H9 (cell line): ENCODE data around the gene IL1A. TPM values are rescaled to one million over a fixed set of nuclear protein-coding genes. Genes with fewer than 3 reads are reported as not detected.

ENCODE experiments used
- DNase-seq: peaks from one replicate; pipeline ENCODE4 v3.0.0-alpha.2; 2017
- H2AFZ ChIP-seq: one replicate; pipeline ENCODE4 v1.6.1; 2013; ENCODE audit warnings: mild to moderate bottlenecking, low read length, control low read depth, moderate library complexity
- H2AK5ac ChIP-seq: 2 replicates; pipeline ENCODE4 v1.6.1; 2013; ENCODE audit warnings: low read length, control low read depth, mixed read lengths; ENCODE audit not compliant: insufficient read length
- H2BK120ac ChIP-seq: one replicate; pipeline ENCODE4 v1.6.1; 2013; ENCODE audit warnings: low read depth, mild to moderate bottlenecking, low read length, control low read depth, inconsistent platforms; ENCODE audit not compliant: poor library complexity, severe bottlenecking
- H2BK12ac ChIP-seq: 2 replicates; pipeline ENCODE4 v1.6.1; 2013; ENCODE audit warnings: low read length, control low read depth, mixed read lengths, low read depth; ENCODE audit not compliant: insufficient read length
- H2BK15ac ChIP-seq: 2 replicates; pipeline ENCODE4 v1.6.1; 2013; ENCODE audit warnings: low read depth, low read length, control low read depth
- H2BK20ac ChIP-seq: one replicate; pipeline ENCODE4 v1.6.1; 2013; ENCODE audit warnings: low read depth, mild to moderate bottlenecking, low read length, control low read depth, inconsistent platforms; ENCODE audit not compliant: poor library complexity, severe bottlenecking
- H2BK5ac ChIP-seq: 2 replicates; pipeline ENCODE4 v1.6.1; 2013; ENCODE audit warnings: low read length, control low read depth, mixed read lengths; ENCODE audit not compliant: insufficient read length
- H3K14ac ChIP-seq: 2 replicates; pipeline ENCODE4 v1.6.1; 2013; ENCODE audit warnings: low read length, control low read depth; ENCODE audit not compliant: insufficient read depth
- H3K18ac ChIP-seq: 2 replicates; pipeline ENCODE4 v1.6.1; 2013; ENCODE audit warnings: low read depth, mild to moderate bottlenecking, mixed read lengths, low read length, control low read depth; ENCODE audit not compliant: insufficient read length
- H3K23ac ChIP-seq: 2 replicates; pipeline ENCODE4 v1.6.1; 2013; ENCODE audit warnings: low read length, control low read depth, mixed read lengths, low read depth; ENCODE audit not compliant: insufficient read length
- H3K23me2 ChIP-seq: 2 replicates; pipeline ENCODE4 v1.6.1; 2013; ENCODE audit warnings: low read depth, mild to moderate bottlenecking, mixed read lengths, low read length, control low read depth; ENCODE audit not compliant: insufficient read length, poor library complexity, severe bottlenecking
- H3K27ac ChIP-seq: 2 replicates; pipeline ENCODE4 v1.5.1; 2013; ENCODE audit warnings: low read length, control low read depth, mixed read lengths, low read depth; ENCODE audit not compliant: insufficient read length
- H3K27me3 ChIP-seq: 2 replicates; pipeline ENCODE4 v1.6.1; 2013; ENCODE audit warnings: low read length, control low read depth, inconsistent platforms; ENCODE audit not compliant: insufficient read depth
- H3K4ac ChIP-seq: 2 replicates; pipeline ENCODE4 v1.6.1; 2013; ENCODE audit warnings: low read depth, mild to moderate bottlenecking, control low read depth, inconsistent platforms, low read length, moderate library complexity
- H3K4me1 ChIP-seq: 2 replicates; pipeline ENCODE4 v1.6.1; 2013; ENCODE audit warnings: low read length, control low read depth, inconsistent platforms; ENCODE audit not compliant: insufficient read depth
- H3K4me2 ChIP-seq: 2 replicates; pipeline ENCODE4 v1.6.1; 2013; ENCODE audit warnings: low read length, control low read depth, mixed read lengths; ENCODE audit not compliant: insufficient read length, insufficient read depth
- H3K56ac ChIP-seq: 2 replicates; pipeline ENCODE4 v1.6.1; 2013; ENCODE audit warnings: low read depth, mild to moderate bottlenecking, mixed read lengths, low read length, control low read depth; ENCODE audit not compliant: insufficient read length
- H3K79me1 ChIP-seq: 2 replicates; pipeline ENCODE4 v1.6.1; 2013; ENCODE audit warnings: low read depth, mild to moderate bottlenecking, moderate library complexity, low read length, control low read depth, inconsistent platforms; ENCODE audit not compliant: insufficient read depth, poor library complexity, severe bottlenecking
- H3K79me2 ChIP-seq: 2 replicates; pipeline ENCODE4 v1.6.1; 2013; ENCODE audit warnings: low read length, control low read depth, inconsistent platforms; ENCODE audit not compliant: insufficient read depth
- H3K9ac ChIP-seq: 2 replicates; pipeline ENCODE4 v1.6.1; 2013; ENCODE audit warnings: low read length, control low read depth, mixed read lengths; ENCODE audit not compliant: insufficient read length; ENCODE audit errors: extremely low read depth
- H3K9me3 ChIP-seq: one replicate; pipeline ENCODE4 v1.6.1; 2013; ENCODE audit warnings: low read depth, low read length, inconsistent platforms; ENCODE audit not compliant: control insufficient read depth
- H3T11ph ChIP-seq: one replicate; pipeline ENCODE4 v1.6.1; 2013; ENCODE audit warnings: mild to moderate bottlenecking, low read length, control low read depth, inconsistent platforms
- H4K20me1 ChIP-seq: one replicate; pipeline ENCODE4 v1.6.1; 2013; ENCODE audit not compliant: control insufficient read depth, insufficient read length, insufficient read depth
- H4K5ac ChIP-seq: 2 replicates; pipeline ENCODE4 v1.6.1; 2013; ENCODE audit warnings: low read depth, mild to moderate bottlenecking, mixed read lengths, low read length, control low read depth; ENCODE audit not compliant: insufficient read length
- H4K8ac ChIP-seq: replicated peaks from 2 replicates; pipeline ENCODE4 v1.6.1; 2013; ENCODE audit warnings: low read length, control low read depth, mixed read lengths, low read depth; ENCODE audit not compliant: insufficient read length
- H4K91ac ChIP-seq: 2 replicates; pipeline ENCODE4 v1.6.1; 2013; ENCODE audit warnings: low read depth, mild to moderate bottlenecking, moderate library complexity, mixed read lengths, low read length, control low read depth; ENCODE audit not compliant: insufficient read length
- H3K27ac Mint-ChIP-seq, 3 experiments: 2 replicates in 2 of 3; 3 replicates in 1 of 3; pipeline ENCODE4 v1.8.0; 2020 to 2021; ENCODE audit warnings: mixed read lengths in 3 of 3, mild to moderate bottlenecking in 1 of 3, moderate library complexity in 1 of 3
- H3K27me3 Mint-ChIP-seq: 2 replicates; pipeline ENCODE4 v1.8.0; 2021; ENCODE audit warnings: low read depth, mild to moderate bottlenecking, moderate library complexity, mixed read lengths
- H3K36me3 Mint-ChIP-seq, 3 experiments: 2 replicates in 2 of 3; 3 replicates in 1 of 3; pipeline ENCODE4 v1.8.0; 2020 to 2021; ENCODE audit warnings: low read depth in 3 of 3, mixed read lengths in 3 of 3; ENCODE audit not compliant: insufficient read depth in 1 of 3
- H3K4me1 Mint-ChIP-seq, 2 experiments: 2 replicates each; pipeline ENCODE4 v1.8.0; 2020; ENCODE audit warnings: mixed read lengths in 2 of 2
- H3K4me3 Mint-ChIP-seq, 2 experiments: 2 replicates in 1 of 2; 3 replicates in 1 of 2; pipeline ENCODE4 v1.8.0; 2020 to 2021; ENCODE audit warnings: mild to moderate bottlenecking in 2 of 2, mixed read lengths in 2 of 2, moderate library complexity in 1 of 2
- H3K9me3 Mint-ChIP-seq, 2 experiments: 2 replicates in 1 of 2; 3 replicates in 1 of 2; pipeline ENCODE4 v1.8.0; 2020; ENCODE audit warnings: mild to moderate bottlenecking in 2 of 2, mixed read lengths in 2 of 2, moderate library complexity in 1 of 2
- CTCF ChIP-seq: fragments of 200-600 bp; sonication (generic); conservative IDR thresholded peaks from 3 replicates; pipeline ENCODE4 v1.8.0; 2021; ENCODE audit warnings: antibody characterized with exemption, mild to moderate bottlenecking
- WGBS: extraction: QIAGEN DNeasy Blood & Tissue Kit; methylation state at CpG from one replicate; pipeline ENCODE4 v1.1.7; 2013; ENCODE audit warnings: missing lambda C conversion rate, low lambda C conversion rate, mixed read lengths; ENCODE audit not compliant: insufficient read length; ENCODE audit errors: extremely low coverage; 5-methylcytosine and 5-hydroxymethylcytosine counted together
- total RNA-seq: library from RNA; stranded (reverse); gene quantifications from 2 replicates; pipeline ENCODE4 v1.2.1, GENCODE V29; 2021

Gene IL1A
- total RNA-seq, 1 experiment from 2014 or later: 0.35 TPM

DNA sequence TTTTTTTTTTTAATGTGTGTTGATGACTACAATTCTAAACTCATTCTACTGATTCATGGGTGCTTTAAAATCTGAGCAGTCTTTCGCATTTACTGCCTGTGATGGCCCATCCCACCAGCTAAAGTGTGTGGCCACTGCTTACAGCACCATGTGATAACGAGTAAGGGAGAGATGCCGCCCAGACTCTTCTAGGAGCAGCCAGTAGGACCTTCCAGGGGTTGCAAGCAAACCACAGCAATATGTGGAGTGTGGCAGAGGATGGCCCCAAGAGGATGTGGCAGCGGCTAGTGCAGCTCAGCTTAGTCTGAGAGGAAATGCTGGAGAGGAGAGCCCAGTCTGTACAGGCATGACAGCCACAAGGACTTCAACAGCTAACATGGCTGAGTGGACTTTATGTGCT lies 37.4 kb upstream of the IL1A start:
- H3K18ac ChIP-seq: no peak overlapping the region
- no peaks in the 10 kb centered on the region for H3K79me2 ChIP-seq
- H3K27ac ChIP-seq: no peak overlapping the region
- H4K8ac ChIP-seq: no peak overlapping the region
- H2BK15ac ChIP-seq: no peak overlapping the region
- no CpG with 5 or more reads among the region's 4 CpGs for WGBS
- H2BK20ac ChIP-seq: no peak overlapping the region
- H3K9ac ChIP-seq: no peak overlapping the region
- DNase-seq: no peak
- H3K27me3 ChIP-seq: no peaks in the 10 kb centered on the region
- H2AFZ ChIP-seq: no peak overlapping the region
- no peak overlapping the region for H2BK12ac ChIP-seq
- no peak overlapping the region for H3K23ac ChIP-seq
- no peak overlapping the region for H4K91ac ChIP-seq
- no peaks in the 10 kb centered on the region for H3K79me1 ChIP-seq
- H3K9me3 ChIP-seq: no peaks in the 10 kb centered on the region
- no peak overlapping the region for H2BK5ac ChIP-seq
- no peak overlapping the region for H2AK5ac ChIP-seq
- H3K4me2 ChIP-seq: no peak overlapping the region
- H3K14ac ChIP-seq: no peak overlapping the region
- H3T11ph ChIP-seq: no peak overlapping the region
- Mint-ChIP-seq H3K27me3 (peaks cover 3% of the 10 kb centered on the region; the same call in 1 of the 2 replicates), H3K4me3 (no peak overlapping the region), H3K4me1 (peaks cover 40% of the 10 kb centered on the region in 2 experiments), H3K36me3 (peaks cover 0 to 2% (median 0%) of the 10 kb centered on the region in 3 experiments; a peak in 2 of 7 replicates), H3K27ac (no peak overlapping the region), H3K9me3 (peaks cover 0 to 3% of the 10 kb centered on the region in 2 experiments; a peak in 3 of 5 replicates)
- TF ChIP-seq CTCF: no peak
- H3K23me2 ChIP-seq: no peaks in the 10 kb centered on the region
- peaks cover 10% of the 10 kb centered on the region; the same call in 1 of the 2 replicates for H3K4me1 ChIP-seq
- no peak overlapping the region for H2BK120ac ChIP-seq
- H4K20me1 ChIP-seq: no peaks in the 10 kb centered on the region
- no peak overlapping the region for H4K5ac ChIP-seq
- H3K56ac ChIP-seq: no peak overlapping the region
- H3K4ac ChIP-seq: no peak overlapping the region
